Heart right ventricle (tissue), 16 donors: ENCODE data around the gene PCDHA12. TPM values are rescaled to one million over a fixed set of nuclear protein-coding genes. Genes with fewer than 3 reads are reported as not detected.

ENCODE experiments used
- ATAC-seq, 8 donors: fragments of 200-7000 bp; cut with Tn5 transposase; one replicate each; pipeline ENCODE4 v1.9.1; 2020; ENCODE audit warnings: mild to moderate bottlenecking in 8 of 8, moderate library complexity in 8 of 8, moderate number of reproducible peaks in 1 of 8
- DNase-seq, 2 donors: peaks; one replicate each; pipeline ENCODE4 v3.0.0-alpha.2; 2020
- H3K27ac ChIP-seq, 10 donors: fragments of 200-600 bp; sonication (generic) in 2 of 10; one replicate each; pipeline versions ENCODE4 v1.5.0 to v1.8.0; 2020 to 2022; ENCODE audit warnings: mild to moderate bottlenecking in 3 of 10
- H3K27me3 ChIP-seq, 7 donors: fragments of 200-600 bp; one replicate each; pipeline ENCODE4 v1.8.0; 2021 to 2022; ENCODE audit warnings: mild to moderate bottlenecking in 2 of 7
- H3K36me3 ChIP-seq, 9 donors: fragments of 200-600 bp; sonication (generic) in 1 of 9; one replicate each; pipeline versions ENCODE4 v1.5.0 to v1.8.0; 2020 to 2022; ENCODE audit warnings: mild to moderate bottlenecking in 2 of 9
- H3K4me1 ChIP-seq, 9 donors: fragments of 200-600 bp; sonication (generic) in 1 of 9; one replicate each; pipeline versions ENCODE4 v1.5.0 to v1.8.0; 2020 to 2022; ENCODE audit warnings: mild to moderate bottlenecking in 4 of 9
- H3K4me3 ChIP-seq, 10 donors: fragments of 200-600 bp; sonication (generic) in 2 of 10; one replicate each; pipeline versions ENCODE4 v1.5.0 to v1.8.0; 2020 to 2022; ENCODE audit warnings: mild to moderate bottlenecking in 7 of 10, moderate library complexity in 2 of 10
- H3K9me3 ChIP-seq, 11 donors: fragments of 200-600 bp in 10 of 11; sonication (generic) in 2 of 11; one replicate each; pipeline versions ENCODE4 v1.5.0 to v1.8.0; 2013 to 2022; ENCODE audit warnings: mild to moderate bottlenecking in 2 of 11, control low read depth in 1 of 11, moderate library complexity in 1 of 11
- CTCF ChIP-seq, 9 donors: fragments of 200-600 bp; sonication (generic) in 2 of 9; IDR thresholded peaks; one replicate each; pipeline versions ENCODE4 v1.5.0 to v1.8.0; 2021 to 2022; ENCODE audit warnings: antibody characterized with exemption in 9 of 9, mild to moderate bottlenecking in 5 of 9, moderate library complexity in 1 of 9
- WGBS, 2 donors: extraction: QIAGEN DNeasy Blood & Tissue Kit; methylation state at CpG; one replicate each; pipeline ENCODE4 v1.1.7; 2013; ENCODE audit warnings: inconsistent platforms in 1 of 2; 5-methylcytosine and 5-hydroxymethylcytosine counted together
- intact Hi-C, 10 donors: fragments of 100-400 bp; cut with DNase I; formaldehyde crosslinking; loops; one replicate each; pipeline versions ENCODE4 v1.11.1 to v1.14.2; 2022
- polyA plus RNA-seq, 2 donors: library from polyadenylated mRNA; stranded (reverse); fragments of 200-250 nt; gene quantifications; one replicate each; pipeline ENCODE4 v1.2.3, GENCODE V29; 2013
- total RNA-seq, 10 donors: library from RNA; stranded (reverse); fragmentation: NEBNext Ultra II Directional in 3 of 10; extraction: Animal tissue kit (Norgen Biotek cat#: 25700) in 3 of 10; gene quantifications; one replicate each; pipeline versions ENCODE4 v1.2.1 to v1.2.4, GENCODE V29; 2021 to 2023
- donor health status: Arrhythmogenic right ventricular cardiomyopathy.
- donor health status: ischemic (EF 13 %, LVEDD 7.1; RV severe dilation, severe dysfunction).
- donor health status: healthy with polysubstance abuse.
- donor health status: DM: no; HTN: yes; CAD: no.
- donor health status: DM: no; HTN: no; CAD: no.
- donor health status: ischemic (EF 25% LVEDD 6.9; RV normal size, moderate dysfunction).
- donor health status: ischemic (EF 25% LVEDD 5.7; RV mildly dilated, moderate dysfunction).
- donor health status: healthy.
- donor health status: DM: yes; HTN: yes; CAD: no.
- donor health status: Ischemic cardiomyopathy.
- donor health status: ischemic (EF 35%, LVEDD 5.7; RV mildly dilated, moderate dysfunction).
- donor health status: nonischemic (EF 11% LVEDD 7.7; RV severe dilation, severe dysfunction).
- donor health status: DM: yes; HTN: yes; CAD: no.
- donor health status: PGD.
- donor health status: ischemic (EF 29% LVEDD 5.4; RV normal size, mild dysfunction).
- donor health status: nonischemic (EF 23%, LVEDD 6.1; RV moderate dilation, normal function).

Gene PCDHA12
- total and polyA plus RNA-seq, 12 donors, result 0.01 to 0.11 TPM; not detected in 10

GRCh38 chr5:140857177-140857986 is 17.7 kb upstream of the PCDHA12 start:
- H3K9me3 ChIP-seq, result peaks cover 0 to 56% (median 18%) of the 10 kb centered on the region in 11 donors
- WGBS, 2 donors, result 39 to 60% methylated on average over 36 to 94 of the region's 94 CpGs
- H3K4me1 ChIP-seq, result no peaks in the 10 kb centered on the region
- no peak overlapping the region for H3K4me3 ChIP-seq
- intact Hi-C loops, result no loop called here
- no peak for TF ChIP-seq CTCF (IDR thresholded peaks at IDR 0.05)
- ATAC-seq (no peak), DNase-seq (no peak)
- no peaks in the 10 kb centered on the region for H3K36me3 ChIP-seq
- H3K27me3 ChIP-seq, result peaks cover 0 to 94% (median 39%) of the 10 kb centered on the region in 7 donors
- H3K27ac ChIP-seq, result no peak overlapping the region

GRCh38 chr5:140857987-140858240 is 17.2 kb upstream of the PCDHA12 start:
- Histone ChIP-seq H3K9me3 (peaks cover 0 to 62% (median 18%) of the 10 kb centered on the region in 11 donors), H3K4me1 (no peaks in the 10 kb centered on the region), H3K4me3 (no peak overlapping the region), H3K36me3 (no peaks in the 10 kb centered on the region), H3K27ac (no peak overlapping the region), H3K27me3 (peaks cover 0 to 94% (median 44%) of the 10 kb centered on the region in 7 donors)
- no peak for DNase-seq
- no peak for ATAC-seq
- WGBS, 2 donors, result 46 to 47% methylated on average over 18 to 22 of the region's 22 CpGs
- intact Hi-C loops, result no loop called here
- no peak for TF ChIP-seq CTCF (IDR thresholded peaks at IDR 0.05)

GRCh38 chr5:140862441-140863295 is 12.4 kb upstream of the PCDHA12 start:
- intact Hi-C loops, result loop anchor here in 1 of 10 donors (10.0 kb wide), 1 partner anchor 182 kb away; no protein-coding TSS in a partner anchor
- no peak for ATAC-seq
- no peak for DNase-seq
- TF ChIP-seq CTCF (IDR thresholded peaks at IDR 0.05), result no peak
- H3K4me3 ChIP-seq, result no peak overlapping the region
- H3K9me3 ChIP-seq, result peaks cover 0 to 55% (median 8%) of the 10 kb centered on the region in 11 donors
- no peak overlapping the region for H3K27ac ChIP-seq
- H3K36me3 ChIP-seq, result no peaks in the 10 kb centered on the region
- peaks cover 0 to 94% (median 35%) of the 10 kb centered on the region in 7 donors for H3K27me3 ChIP-seq
- WGBS, 2 donors, result 31 to 40% methylated on average over 76 of the region's 76 CpGs
- no peaks in the 10 kb centered on the region for H3K4me1 ChIP-seq

GRCh38 chr5:140868721-140869554 is 6.2 kb upstream of the PCDHA12 start, which contains the start of gene PCDHA11:
Gene PCDHA11 (plus strand): TSS chr5:140868957. CDS start chr5:140869104, 147 bp downstream.
- Histone ChIP-seq H3K36me3 (no peaks in the 10 kb centered on the region), H3K9me3 (peaks cover 0 to 56% (median 13%) of the 10 kb centered on the region in 11 donors), H3K4me1 (no peaks in the 10 kb centered on the region), H3K27me3 (peaks cover 0 to 98% (median 42%) of the 10 kb centered on the region in 7 donors), H3K27ac (no peak within 1 kb of the TSS), H3K4me3 (no peak within 1 kb of the TSS)
- no peak for DNase-seq
- WGBS, 2 donors, result 11 to 12% methylated on average over 41 of the region's 41 CpGs
- no peak for ATAC-seq
- peak in 5 of 9 donors; percentile 15 to 41 (median 17) for TF ChIP-seq CTCF (IDR thresholded peaks at IDR 0.05)
- intact Hi-C loops, result loop anchor here in 2 of 10 donors (5.0 to 10.0 kb wide), 2 partner anchors 173 to 176 kb away; no protein-coding TSS in a partner anchor
